Liver (tissue), 9 donors: ENCODE results near the gene GDI1. TPM values are rescaled to one million over a fixed set of nuclear protein-coding genes. Genes with fewer than 3 reads are reported as not detected.
A peak's percentile ranks its signal among the peaks of the same experiment; 100 is the strongest.

Source experiments
- DNase-seq: peaks from one replicate; pipeline ENCODE4 v3.0.0-alpha.2; 2017; ENCODE audit warnings: low spot score
- H3K27ac ChIP-seq, 2 donors: one replicate each; pipeline ENCODE4 v1.7.0; 2013; ENCODE audit warnings: inconsistent platforms in 2 of 2, low read length in 2 of 2, control low read depth in 1 of 2, low read depth in 1 of 2, mild to moderate bottlenecking in 1 of 2
- H3K27me3 ChIP-seq, 4 donors: one replicate each; pipeline versions ENCODE4 v1.6.1 to v1.7.0; 2013; ENCODE audit warnings: low read length in 3 of 4, inconsistent platforms in 1 of 4, mild to moderate bottlenecking in 1 of 4, moderate library complexity in 1 of 4; ENCODE audit not compliant: control insufficient read depth in 4 of 4, insufficient read depth in 4 of 4
- H3K36me3 ChIP-seq, 4 donors: one replicate each; pipeline versions ENCODE4 v1.6.1 to v1.7.0; 2013; ENCODE audit warnings: low read length in 3 of 4, mild to moderate bottlenecking in 3 of 4, low read depth in 1 of 4, moderate library complexity in 1 of 4; ENCODE audit not compliant: control insufficient read depth in 4 of 4, insufficient read depth in 3 of 4
- H3K4me1 ChIP-seq, 4 donors: one replicate each; pipeline versions ENCODE4 v1.6.1 to v1.7.0; 2013; ENCODE audit warnings: low read length in 3 of 4, mild to moderate bottlenecking in 3 of 4, moderate library complexity in 1 of 4; ENCODE audit not compliant: control insufficient read depth in 4 of 4, insufficient read depth in 4 of 4
- H3K4me3 ChIP-seq, 3 donors: one replicate each; pipeline versions ENCODE4 v1.6.1 to v1.7.0; 2013; ENCODE audit warnings: low read length in 3 of 3, control low read depth in 1 of 3, low read depth in 1 of 3, mild to moderate bottlenecking in 1 of 3
- H3K9ac ChIP-seq, 2 donors: one replicate each; pipeline ENCODE4 v1.7.0; 2013; ENCODE audit warnings: low read length in 2 of 2, mild to moderate bottlenecking in 2 of 2, moderate library complexity in 2 of 2, control low read depth in 1 of 2, low read depth in 1 of 2
- H3K9me3 ChIP-seq, 4 donors: one replicate each; pipeline versions ENCODE4 v1.6.1 to v1.7.0; 2013; ENCODE audit warnings: low read length in 3 of 4; ENCODE audit not compliant: control insufficient read depth in 4 of 4
- ATF3 ChIP-seq: IDR thresholded peaks from 2 replicates; pipeline ENCODE4 v1.6.1; 2016; ENCODE audit warnings: antibody characterized with exemption
- CTCF ChIP-seq: fragments of 150-350 bp; IDR thresholded peaks from 2 replicates; pipeline ENCODE4 v1.5.1; 2017; ENCODE audit warnings: improper control_type of control experiment, low read depth, low read length; ENCODE audit not compliant: missing input control
- EGR1 ChIP-seq, 2 donors: IDR thresholded peaks; 2 replicates each; pipeline ENCODE4 v1.6.1; 2016 to 2018; ENCODE audit warnings: antibody characterized with exemption in 2 of 2, low read depth in 2 of 2
- FOXA1 ChIP-seq: IDR thresholded peaks from 2 replicates; pipeline ENCODE4 v1.6.1; 2016; ENCODE audit warnings: antibody characterized with exemption
- FOXA2 ChIP-seq: IDR thresholded peaks from 2 replicates; pipeline ENCODE4 v1.6.1; 2016; ENCODE audit warnings: antibody characterized with exemption
- GABPA ChIP-seq, 2 donors: IDR thresholded peaks in 1 of 2; conservative IDR thresholded peaks in 1 of 2; 2 replicates each; pipeline ENCODE4 v1.6.1; 2016; ENCODE audit warnings: antibody characterized with exemption in 2 of 2, mild to moderate bottlenecking in 1 of 2, moderate library complexity in 1 of 2
- HNF4G ChIP-seq: IDR thresholded peaks from 2 replicates; pipeline ENCODE4 v1.6.1; 2016; ENCODE audit warnings: antibody characterized with exemption
- MAX ChIP-seq: IDR thresholded peaks from 2 replicates; pipeline ENCODE4 v1.6.1; 2016; ENCODE audit warnings: antibody characterized with exemption
- NR2F2 ChIP-seq: IDR thresholded peaks from 2 replicates; pipeline ENCODE4 v1.6.1; 2016; ENCODE audit warnings: antibody characterized with exemption
- RXRA ChIP-seq, 2 donors: IDR thresholded peaks; 2 replicates each; pipeline ENCODE4 v1.6.1; 2017 to 2018; ENCODE audit warnings: antibody characterized with exemption in 2 of 2, mild to moderate bottlenecking in 1 of 2
- SP1 ChIP-seq: IDR thresholded peaks from 2 replicates; pipeline ENCODE4 v1.6.1; 2018; ENCODE audit warnings: antibody characterized with exemption, mild to moderate bottlenecking
- TAF1 ChIP-seq: conservative IDR thresholded peaks from 2 replicates; pipeline ENCODE4 v1.6.1; 2016; ENCODE audit warnings: antibody characterized with exemption, mild to moderate bottlenecking
- YY1 ChIP-seq: IDR thresholded peaks from 2 replicates; pipeline ENCODE4 v1.6.1; 2016; ENCODE audit warnings: antibody characterized with exemption, mild to moderate bottlenecking
- ZBTB33 ChIP-seq: IDR thresholded peaks from 2 replicates; pipeline ENCODE4 v1.6.1; 2016; ENCODE audit warnings: antibody characterized with exemption
- WGBS: extraction: QIAGEN DNeasy Blood & Tissue Kit; methylation state at CpG from one replicate; pipeline ENCODE4 v1.1.7; 2013; 5-methylcytosine and 5-hydroxymethylcytosine counted together
- polyA plus RNA-seq, 2 donors: library from polyadenylated mRNA; stranded (reverse) in 1 of 2; unstranded in 1 of 2; fragments of 200-250 nt in 1 of 2; fragments of >200 nt in 1 of 2; fragmentation: Nextera tagmentation in 1 of 2; extraction: Ambion mirVana in 1 of 2; gene quantifications; one replicate each; pipeline versions ENCODE4 v1.2.1 to v1.2.3, GENCODE V29; 2013 to 2015
- total RNA-seq, 2 donors: library from RNA; depleted of rRNA; stranded (reverse); fragments of >200 nt; gene quantifications; one replicate each; pipeline ENCODE4 v1.2.3, GENCODE V29; 2014
- donor health status: healthy.
- donor health status: healthy.
- donor health status: healthy.
- donor health status: healthy.
- donor health status: healthy.

Gene GDI1
- total and polyA plus RNA-seq, 4 donors = 12.8 to 35.6 (median 20.5) TPM

GRCh38 chrX:154472685-154473632, 36.0 kb downstream of the GDI1 start:
- DNase-seq = no peak

GRCh38 chrX:154473683-154474082, 36.7 kb downstream of the GDI1 start:
- H3K36me3 ChIP-seq = no peaks in the 10 kb centered on the region
- no peak overlapping the region for H3K4me3 ChIP-seq
- no peaks in the 10 kb centered on the region for H3K9me3 ChIP-seq
- no peak overlapping the region for H3K9ac ChIP-seq
- WGBS = 93% methylated on average over 7 of the region's 7 CpGs
- DNase-seq = no peak
- H3K4me1 ChIP-seq = peaks cover 0 to 3% (median 1%) of the 10 kb centered on the region in 4 donors
- no peak overlapping the region for H3K27ac ChIP-seq
- no peaks in the 10 kb centered on the region for H3K27me3 ChIP-seq
- TF ChIP-seq HNF4G = no peak
- no peak for TF ChIP-seq GABPA (IDR thresholded peaks at IDR 0.05 in 1 of 2, conservative IDR thresholded peaks at IDR 0.05 in 1 of 2)
- no peak for TF ChIP-seq MAX

More at GRCh38 chrX:154472685-154473632, 36.0 kb downstream of the GDI1 start:
- Histone ChIP-seq H3K27ac (no peak overlapping the region), H3K9me3 (no peaks in the 10 kb centered on the region), H3K4me3 (no peak overlapping the region), H3K9ac (no peak overlapping the region), H3K4me1 (no peaks in the 10 kb centered on the region), H3K27me3 (no peaks in the 10 kb centered on the region), H3K36me3 (no peaks in the 10 kb centered on the region)
- WGBS = 86% methylated on average over 28 of the region's 28 CpGs
- TF ChIP-seq GABPA (IDR thresholded peaks at IDR 0.05 in 1 of 2, conservative IDR thresholded peaks at IDR 0.05 in 1 of 2) = no peak

- H3K36me3 ChIP-seq = no peaks in the 10 kb centered on the region
- 96% methylated on average over 8 of the region's 8 CpGs for WGBS
- no peak for DNase-seq
- H3K9me3 ChIP-seq = no peaks in the 10 kb centered on the region
- H3K9ac ChIP-seq = no peak overlapping the region
- H3K4me1 ChIP-seq = peaks cover 0 to 3% (median 1%) of the 10 kb centered on the region in 4 donors
- H3K27ac ChIP-seq = no peak overlapping the region
- TF ChIP-seq FOXA1 (no peak), YY1 (no peak)
- no peaks in the 10 kb centered on the region for H3K27me3 ChIP-seq
- H3K4me3 ChIP-seq = no peak overlapping the region
Observed at GRCh38 chrX:154476821-154477220, 39.9 kb downstream of the GDI1 start.

GRCh38 chrX:154477891-154478477, 41.0 kb downstream of the GDI1 start:
- no peaks in the 10 kb centered on the region for H3K9me3 ChIP-seq
- H3K9ac ChIP-seq = no peak overlapping the region
- no peaks in the 10 kb centered on the region for H3K27me3 ChIP-seq
- WGBS = 71% methylated on average over 24 of the region's 24 CpGs
- H3K36me3 ChIP-seq = no peaks in the 10 kb centered on the region
- H3K27ac ChIP-seq = peak overlapping the region in 1 of 2 donors; percentile 29
- peak overlapping the region in 2 of 3 donors; percentile 30 to 45 for H3K4me3 ChIP-seq
- DNase-seq = no peak
- H3K4me1 ChIP-seq = peaks cover 0 to 3% (median 1%) of the 10 kb centered on the region in 4 donors
- TF ChIP-seq TAF1 = no peak
- no peak for TF ChIP-seq ATF3
- TF ChIP-seq NR2F2 = no peak
- TF ChIP-seq YY1 = no peak
- no peak for TF ChIP-seq FOXA1
- no peak for TF ChIP-seq RXRA (IDR thresholded peaks at IDR 0.05)
- no peak for TF ChIP-seq CTCF
- no peak for TF ChIP-seq SP1
- TF ChIP-seq ZBTB33 = no peak
- no peak for TF ChIP-seq EGR1 (IDR thresholded peaks at IDR 0.05; ENCODE audit: low read depth in 2 of 2)
- no peak for TF ChIP-seq FOXA2
